ENCODE data around the gene IFIH1. TPM values are rescaled to one million over a fixed set of nuclear protein-coding genes. Genes with fewer than 3 reads are reported as not detected.

The IFIH1 gene
- total RNA-seq, 1 donor = 7.2 TPM

GRCh38 chr2:162241571-162241970 is 76.9 kb downstream of the IFIH1 start:
- peak overlapping the region; percentile 95 for H3K27ac ChIP-seq (ENCODE audit: low read depth, low read length)
- H3K79me2 ChIP-seq (ENCODE audit: insufficient read depth, low read length) = peaks cover 60% of the 10 kb centered on the region
- no peak overlapping the region for H2AFZ ChIP-seq (ENCODE audit: low read length)
- TF ChIP-seq CTCF (IDR thresholded peaks at IDR 0.05; ENCODE audit: extremely low read depth, low read depth, low read length) = no peak
- no peaks in the 10 kb centered on the region for H4K20me1 ChIP-seq (ENCODE audit: insufficient read depth, low read length)
- peak overlapping the region; percentile 83 for H3K4me3 ChIP-seq (ENCODE audit: insufficient read depth, low read length)
- no peaks in the 10 kb centered on the region for H3K9me3 ChIP-seq (ENCODE audit: low read depth, low read length)
- H3K36me3 ChIP-seq (ENCODE audit: insufficient read depth, low read length) = peaks cover 36% of the 10 kb centered on the region
- peaks cover 55% of the 10 kb centered on the region for H3K4me1 ChIP-seq (ENCODE audit: insufficient read depth, low read length)
- no peaks in the 10 kb centered on the region for H3K27me3 ChIP-seq (ENCODE audit: insufficient read depth, low read length)
- H3K4me2 ChIP-seq (ENCODE audit: insufficient read depth, low read length) = peak overlapping the region; percentile 89
- DNase-seq (ENCODE audit: insufficient read length, low spot score, missing footprints) = no peak

GRCh38 chr2:162234620-162235462 is 83.6 kb downstream of the IFIH1 start:
- H3K9me3 ChIP-seq (ENCODE audit: low read depth, low read length) = no peaks in the 10 kb centered on the region
- H3K27me3 ChIP-seq (ENCODE audit: insufficient read depth, low read length) = no peaks in the 10 kb centered on the region
- H3K4me3 ChIP-seq (ENCODE audit: insufficient read depth, low read length) = no peak overlapping the region
- H3K4me2 ChIP-seq (ENCODE audit: insufficient read depth, low read length) = no peak overlapping the region
- no peak for TF ChIP-seq CTCF (IDR thresholded peaks at IDR 0.05; ENCODE audit: extremely low read depth, low read depth, low read length)
- H4K20me1 ChIP-seq (ENCODE audit: insufficient read depth, low read length) = no peaks in the 10 kb centered on the region
- peaks cover 94% of the 10 kb centered on the region for H3K79me2 ChIP-seq (ENCODE audit: insufficient read depth, low read length)
- peaks cover 74% of the 10 kb centered on the region for H3K36me3 ChIP-seq (ENCODE audit: insufficient read depth, low read length)
- peaks cover 36% of the 10 kb centered on the region for H3K4me1 ChIP-seq (ENCODE audit: insufficient read depth, low read length)
- DNase-seq (ENCODE audit: insufficient read length, low spot score, missing footprints) = no peak
- no peak overlapping the region for H2AFZ ChIP-seq (ENCODE audit: low read length)
- H3K27ac ChIP-seq (ENCODE audit: low read depth, low read length) = peak overlapping the region; percentile 91

- peaks cover 28% of the 10 kb centered on the region for H3K4me1 ChIP-seq (ENCODE audit: insufficient read depth, low read length)
Measured at GRCh38 chr2:162233197-162233596, 85.3 kb downstream of the IFIH1 start.

More at GRCh38 chr2:162233197-162233596, 85.3 kb downstream of the IFIH1 start:
- Histone ChIP-seq H3K4me3 (ENCODE audit: insufficient read depth, low read length) (peak overlapping the region; percentile 43), H3K36me3 (ENCODE audit: insufficient read depth, low read length) (peaks cover 61% of the 10 kb centered on the region), H3K27me3 (ENCODE audit: insufficient read depth, low read length) (no peaks in the 10 kb centered on the region), H3K79me2 (ENCODE audit: insufficient read depth, low read length) (peaks cover 93% of the 10 kb centered on the region), H3K9me3 (ENCODE audit: low read depth, low read length) (no peaks in the 10 kb centered on the region), H3K4me2 (ENCODE audit: insufficient read depth, low read length) (peak overlapping the region; percentile 37), H4K20me1 (ENCODE audit: insufficient read depth, low read length) (no peaks in the 10 kb centered on the region), H2AFZ (ENCODE audit: low read length) (no peak overlapping the region), H3K27ac (ENCODE audit: low read depth, low read length) (peak overlapping the region; percentile 91)
- no peak for TF ChIP-seq CTCF (IDR thresholded peaks at IDR 0.05; ENCODE audit: extremely low read depth, low read depth, low read length)
- DNase-seq (ENCODE audit: insufficient read length, low spot score, missing footprints) = no peak
